SK-N-SH treated with all-trans-retinoic acid at 6 μM for 48 hours (cell line): ENCODE data around the gene SYVN1.
"Not testable (repeated sequence)": the region's sequence is repeated elsewhere in the genome, so short reads cannot be mapped to it uniquely, and the experiment has no call there.

Experiments used
- ATAC-seq: fragments of 200-7000 bp; cut with Tn5 transposase; 3 replicates; pipeline ENCODE4 v1.9.1; 2020; ENCODE audit warnings: mild to moderate bottlenecking, moderate library complexity
- ARNTL ChIP-seq: fragments of 450-650 bp; formaldehyde crosslinking; IDR thresholded peaks from 2 replicates; pipeline ENCODE4 v1.5.0; 2020; ENCODE audit warnings: low read depth, mild to moderate bottlenecking, moderate library complexity, borderline replicate concordance
- BACH2 ChIP-seq: fragments of 250-450 bp; sonication (Bioruptor Pico); IDR thresholded peaks from 2 replicates; pipeline ENCODE4 v1.9.0; 2021; ENCODE audit warnings: mild to moderate bottlenecking, borderline replicate concordance
- CSDC2 ChIP-seq: fragments of 250-450 bp; sonication (Bioruptor Pico); IDR thresholded peaks from 2 replicates; pipeline ENCODE4 v1.5.0; 2020; ENCODE audit warnings: mild to moderate bottlenecking, moderate library complexity
- ESRRG ChIP-seq: fragments of 250-450 bp; sonication (Bioruptor Pico); IDR thresholded peaks from 2 replicates; pipeline ENCODE4 v1.6.1; 2021; ENCODE audit warnings: mild to moderate bottlenecking
- GLIS3 ChIP-seq: fragments of 250-450 bp; sonication (Bioruptor Pico); IDR thresholded peaks from 2 replicates; pipeline ENCODE4 v1.5.0; 2020; ENCODE audit warnings: mild to moderate bottlenecking, moderate library complexity
- ISL1 ChIP-seq: fragments of 250-450 bp; sonication (Bioruptor Pico); IDR thresholded peaks from 2 replicates; pipeline ENCODE4 v2.1.2; 2022; ENCODE audit warnings: mild to moderate bottlenecking, moderate library complexity
- OSR1 ChIP-seq: fragments of 250-450 bp; sonication (Bioruptor Pico); IDR thresholded peaks from 2 replicates; pipeline ENCODE4 v1.8.0; 2022; ENCODE audit warnings: moderate library complexity, mild to moderate bottlenecking, inconsistent platforms
- PPARA ChIP-seq: fragments of 250-450 bp; sonication (Bioruptor Pico); IDR thresholded peaks from 2 replicates; pipeline ENCODE4 v1.5.0; 2020; ENCODE audit warnings: mild to moderate bottlenecking, borderline replicate concordance
- RARB ChIP-seq: fragments of 250-450 bp; sonication (Bioruptor Pico); IDR thresholded peaks from 2 replicates; pipeline ENCODE4 v1.8.0; 2021; ENCODE audit warnings: mild to moderate bottlenecking, moderate library complexity
- SNAI2 ChIP-seq: fragments of 250-450 bp; sonication (Bioruptor Pico); IDR thresholded peaks from 2 replicates; pipeline ENCODE4 v1.5.0; 2020; ENCODE audit warnings: mild to moderate bottlenecking, moderate library complexity
- TCF4 ChIP-seq: fragments of 250-450 bp; sonication (Bioruptor Pico); IDR thresholded peaks from 2 replicates; pipeline ENCODE4 v1.8.0; 2021; ENCODE audit warnings: mild to moderate bottlenecking, moderate library complexity, borderline replicate concordance
- TOX ChIP-seq: fragments of 250-450 bp; sonication (Bioruptor Pico); IDR thresholded peaks from 2 replicates; pipeline ENCODE4 v1.8.0; 2021; ENCODE audit warnings: mild to moderate bottlenecking, moderate library complexity, borderline replicate concordance
- ZC3H10 ChIP-seq: fragments of 250-450 bp; sonication (Bioruptor Pico); IDR thresholded peaks from 2 replicates; pipeline ENCODE4 v1.5.1; 2021; ENCODE audit warnings: mild to moderate bottlenecking, moderate library complexity
- ZFP3 ChIP-seq: fragments of 250-450 bp; sonication (Bioruptor Pico); IDR thresholded peaks from 2 replicates; pipeline ENCODE4 v1.5.0; 2020; ENCODE audit warnings: mild to moderate bottlenecking, moderate library complexity
- ZFP30 ChIP-seq: fragments of 450-650 bp; formaldehyde crosslinking; IDR thresholded peaks from 2 replicates; pipeline ENCODE4 v1.5.0; 2022; ENCODE audit warnings: mild to moderate bottlenecking, moderate library complexity
- ZNF565 ChIP-seq: fragments of 450-650 bp; formaldehyde crosslinking; conservative IDR thresholded peaks from 2 replicates; pipeline ENCODE4 v1.5.0; 2020; ENCODE audit warnings: low read depth, mild to moderate bottlenecking, moderate library complexity
- ZNF70 ChIP-seq: fragments of 450-650 bp; formaldehyde crosslinking; IDR thresholded peaks from 2 replicates; pipeline ENCODE4 v1.5.0; 2020; ENCODE audit warnings: mild to moderate bottlenecking, moderate library complexity
- TF ChIP-seq, protein P1 (sequence below): fragments of 250-450 bp; sonication (Bioruptor Pico); IDR thresholded peaks from 2 replicates; pipeline ENCODE4 v1.5.1; 2021; ENCODE audit warnings: mild to moderate bottlenecking, moderate library complexity
- TF ChIP-seq, protein P2 (sequence below): fragments of 250-450 bp; sonication (Bioruptor Pico); IDR thresholded peaks from 2 replicates; pipeline ENCODE4 v1.5.1; 2020; ENCODE audit warnings: low read depth, mild to moderate bottlenecking, moderate library complexity
- TF ChIP-seq, protein P3 (sequence below): fragments of 250-450 bp; sonication (Bioruptor Pico); IDR thresholded peaks from 2 replicates; pipeline ENCODE4 v1.8.0; 2020; ENCODE audit warnings: mild to moderate bottlenecking, moderate library complexity, borderline replicate concordance
- TF ChIP-seq, protein P4 (sequence below): fragments of 250-450 bp; sonication (Bioruptor Pico); IDR thresholded peaks from 2 replicates; pipeline ENCODE4 v1.5.0; 2020; ENCODE audit warnings: mild to moderate bottlenecking, moderate library complexity
- TF ChIP-seq, protein P5 (sequence below): fragments of 250-450 bp; sonication (Bioruptor Pico); IDR thresholded peaks from 2 replicates; pipeline ENCODE4 v1.8.0; 2021; ENCODE audit warnings: low read depth, mild to moderate bottlenecking, moderate library complexity, borderline replicate concordance

SYVN1 gene

DNA sequence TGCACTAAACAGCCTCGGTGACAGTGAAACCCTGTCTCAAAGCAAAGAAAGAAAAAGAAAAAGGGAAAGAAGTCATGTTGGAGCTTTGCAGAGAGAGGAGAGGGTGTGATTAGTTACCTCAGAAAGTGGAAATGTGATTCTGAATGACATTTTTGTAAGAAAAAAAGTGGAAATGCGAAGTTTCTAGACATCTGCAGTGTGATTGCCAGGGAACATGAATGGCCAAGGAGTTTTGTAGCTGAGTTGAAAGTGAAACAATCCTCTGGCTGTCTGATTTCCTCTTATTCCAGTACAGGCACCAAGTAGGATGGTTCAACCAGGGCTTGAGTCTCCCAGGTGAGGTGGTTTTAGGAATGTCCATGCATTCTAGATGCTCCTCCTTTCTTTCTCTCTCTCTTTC lies 17.8 kb upstream of the SYVN1 start (continued):
- TF ChIP-seq, protein P1, sequence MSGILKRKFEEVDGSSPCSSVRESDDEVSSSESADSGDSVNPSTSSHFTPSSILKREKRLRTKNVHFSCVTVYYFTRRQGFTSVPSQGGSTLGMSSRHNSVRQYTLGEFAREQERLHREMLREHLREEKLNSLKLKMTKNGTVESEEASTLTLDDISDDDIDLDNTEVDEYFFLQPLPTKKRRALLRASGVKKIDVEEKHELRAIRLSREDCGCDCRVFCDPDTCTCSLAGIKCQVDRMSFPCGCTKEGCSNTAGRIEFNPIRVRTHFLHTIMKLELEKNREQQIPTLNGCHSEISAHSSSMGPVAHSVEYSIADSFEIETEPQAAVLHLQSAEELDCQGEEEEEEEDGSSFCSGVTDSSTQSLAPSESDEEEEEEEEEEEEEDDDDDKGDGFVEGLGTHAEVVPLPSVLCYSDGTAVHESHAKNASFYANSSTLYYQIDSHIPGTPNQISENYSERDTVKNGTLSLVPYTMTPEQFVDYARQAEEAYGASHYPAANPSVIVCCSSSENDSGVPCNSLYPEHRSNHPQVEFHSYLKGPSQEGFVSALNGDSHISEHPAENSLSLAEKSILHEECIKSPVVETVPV (CRISPR knock-in tag), result no peak
- no peak for TF ChIP-seq TOX (CRISPR knock-in tag)

DNA sequence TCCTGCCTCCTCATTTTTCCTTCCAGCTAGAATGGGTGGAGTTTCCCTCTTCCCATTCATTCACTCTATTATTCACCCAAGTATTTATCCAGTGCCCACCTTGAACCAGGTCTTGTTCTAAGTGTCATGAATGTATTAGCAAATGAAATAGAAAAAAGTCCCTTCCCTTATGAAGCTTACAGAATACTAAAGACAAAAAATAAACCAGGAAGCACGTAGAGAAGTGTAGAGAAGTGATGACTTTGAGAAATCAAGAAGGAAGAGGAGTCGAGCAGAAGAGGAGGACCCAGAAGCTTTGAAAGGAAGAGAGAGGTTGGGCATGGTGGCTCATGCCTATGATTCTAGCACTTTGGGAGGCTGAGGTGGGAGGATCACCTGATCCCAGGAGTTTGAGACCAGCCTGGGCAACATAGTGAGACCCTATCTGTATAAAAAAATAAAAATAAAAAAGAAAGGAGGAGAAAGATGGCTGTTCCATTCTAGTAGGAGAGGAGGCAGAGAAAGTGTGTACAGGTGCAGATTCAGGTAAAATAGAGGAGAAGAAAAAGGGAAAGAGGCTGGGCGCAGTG lies 17.1 kb upstream of the SYVN1 start:
- TF ChIP-seq ZC3H10 (CRISPR knock-in tag) (no peak), TOX (CRISPR knock-in tag) (no peak), GLIS3 (CRISPR knock-in tag) (no peak), ZFP30 (CRISPR knock-in tag) (no peak), ZNF565 (CRISPR knock-in tag) (no peak), ESRRG (CRISPR knock-in tag) (no peak), RARB (no peak), ZFP3 (CRISPR knock-in tag) (no peak), SNAI2 (no peak), CSDC2 (CRISPR knock-in tag) (no peak), OSR1 (CRISPR knock-in tag) (no peak), ARNTL (CRISPR knock-in tag) (no peak), ZNF70 (no peak), TCF4 (CRISPR knock-in tag) (no peak), ISL1 (no peak)
- TF ChIP-seq, protein P1 (CRISPR knock-in tag), result no peak
- TF ChIP-seq, protein P2, sequence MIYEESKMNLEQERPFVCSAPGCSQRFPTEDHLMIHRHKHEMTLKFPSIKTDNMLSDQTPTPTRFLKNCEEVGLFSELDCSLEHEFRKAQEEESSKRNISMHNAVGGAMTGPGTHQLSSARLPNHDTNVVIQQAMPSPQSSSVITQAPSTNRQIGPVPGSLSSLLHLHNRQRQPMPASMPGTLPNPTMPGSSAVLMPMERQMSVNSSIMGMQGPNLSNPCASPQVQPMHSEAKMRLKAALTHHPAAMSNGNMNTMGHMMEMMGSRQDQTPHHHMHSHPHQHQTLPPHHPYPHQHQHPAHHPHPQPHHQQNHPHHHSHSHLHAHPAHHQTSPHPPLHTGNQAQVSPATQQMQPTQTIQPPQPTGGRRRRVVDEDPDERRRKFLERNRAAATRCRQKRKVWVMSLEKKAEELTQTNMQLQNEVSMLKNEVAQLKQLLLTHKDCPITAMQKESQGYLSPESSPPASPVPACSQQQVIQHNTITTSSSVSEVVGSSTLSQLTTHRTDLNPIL (CRISPR knock-in tag), result no peak
- TF ChIP-seq, all 23 proteins: peak for 0
- no peak for ATAC-seq

DNA sequence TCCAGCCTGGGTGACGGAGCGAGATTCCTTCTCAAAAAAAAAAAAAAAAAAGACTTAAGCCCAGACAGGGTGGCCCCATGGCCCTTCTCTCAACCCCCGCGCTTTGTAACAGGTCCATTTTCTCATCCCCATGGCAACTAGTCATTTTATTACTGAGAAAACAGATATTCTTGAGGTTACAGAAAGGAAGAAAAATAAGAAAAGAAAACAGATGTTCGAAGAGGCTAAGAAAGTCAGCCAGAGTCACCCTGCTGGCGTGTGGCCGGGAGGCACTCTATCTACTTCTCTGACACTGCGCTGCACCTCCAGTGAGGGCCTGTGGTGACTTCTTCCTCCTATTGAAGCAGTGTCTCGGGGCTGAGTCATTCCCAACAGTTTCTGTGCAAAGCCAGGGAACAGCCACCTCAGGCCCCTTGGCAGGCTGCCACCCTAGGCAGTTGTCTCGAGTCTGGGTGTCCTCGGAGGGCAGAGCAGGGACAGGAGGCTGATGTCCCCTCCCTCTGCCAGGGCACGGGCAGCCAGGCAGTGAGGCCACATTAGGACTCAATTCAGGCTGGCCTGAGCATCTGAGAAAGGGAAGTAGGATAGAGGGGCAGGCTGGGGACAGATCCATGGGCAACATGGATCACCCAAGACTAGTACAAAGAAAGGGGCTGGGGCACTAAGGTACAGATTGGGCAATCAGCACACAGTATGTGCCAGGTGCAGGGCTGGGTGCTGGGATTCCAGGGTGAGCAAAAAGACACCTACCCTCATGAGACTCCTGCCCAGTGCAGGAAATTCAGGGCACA lies 16.4 kb upstream of the SYVN1 start:
- ATAC-seq, result peak; percentile 94
- TF ChIP-seq, protein P3, sequence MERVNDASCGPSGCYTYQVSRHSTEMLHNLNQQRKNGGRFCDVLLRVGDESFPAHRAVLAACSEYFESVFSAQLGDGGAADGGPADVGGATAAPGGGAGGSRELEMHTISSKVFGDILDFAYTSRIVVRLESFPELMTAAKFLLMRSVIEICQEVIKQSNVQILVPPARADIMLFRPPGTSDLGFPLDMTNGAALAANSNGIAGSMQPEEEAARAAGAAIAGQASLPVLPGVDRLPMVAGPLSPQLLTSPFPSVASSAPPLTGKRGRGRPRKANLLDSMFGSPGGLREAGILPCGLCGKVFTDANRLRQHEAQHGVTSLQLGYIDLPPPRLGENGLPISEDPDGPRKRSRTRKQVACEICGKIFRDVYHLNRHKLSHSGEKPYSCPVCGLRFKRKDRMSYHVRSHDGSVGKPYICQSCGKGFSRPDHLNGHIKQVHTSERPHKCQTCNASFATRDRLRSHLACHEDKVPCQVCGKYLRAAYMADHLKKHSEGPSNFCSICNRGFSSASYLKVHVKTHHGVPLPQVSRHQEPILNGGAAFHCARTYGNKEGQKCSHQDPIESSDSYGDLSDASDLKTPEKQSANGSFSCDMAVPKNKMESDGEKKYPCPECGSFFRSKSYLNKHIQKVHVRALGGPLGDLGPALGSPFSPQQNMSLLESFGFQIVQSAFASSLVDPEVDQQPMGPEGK (CRISPR knock-in tag), result no peak

DNA sequence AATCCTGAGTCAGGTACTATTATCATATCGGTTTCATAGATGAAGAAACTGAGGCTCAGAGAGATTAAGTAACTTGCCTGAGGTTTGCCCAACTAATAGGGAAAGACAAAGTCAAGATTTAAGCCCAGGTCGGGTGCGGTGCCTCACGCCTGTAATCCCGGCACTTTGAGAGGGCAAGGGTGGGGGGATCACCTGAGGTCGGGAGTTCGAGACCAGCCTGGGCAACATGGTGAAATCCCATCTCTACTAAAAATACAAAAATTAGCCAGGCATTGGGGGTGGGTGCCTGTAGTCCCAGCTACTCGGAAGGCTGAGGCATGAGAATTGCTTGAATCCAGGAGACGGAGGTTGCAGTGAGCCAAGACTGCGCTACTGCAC lies 15.8 kb upstream of the SYVN1 start:
- not testable (repeated sequence) for ATAC-seq

DNA sequence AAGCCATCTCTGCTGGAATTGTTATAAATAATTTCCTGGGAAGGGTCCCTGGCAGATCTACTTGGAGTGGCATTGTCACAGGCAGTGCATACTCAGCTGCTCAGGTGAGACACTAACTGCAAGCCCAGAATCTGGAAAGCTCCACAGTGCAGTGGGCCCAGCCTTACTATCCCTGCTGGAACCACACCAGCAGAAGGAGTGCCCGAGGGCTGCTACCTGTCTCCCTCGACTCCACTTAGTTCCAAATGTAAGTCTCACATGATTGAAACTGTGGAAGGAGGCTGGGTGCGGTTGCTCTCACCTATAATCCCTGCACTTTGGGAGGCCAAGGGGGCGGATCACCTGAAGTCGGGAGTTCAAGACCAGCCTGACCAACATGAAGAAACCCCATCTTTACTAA lies 14.3 kb upstream of the SYVN1 start:
- no peak for ATAC-seq
- TF ChIP-seq, protein P4, sequence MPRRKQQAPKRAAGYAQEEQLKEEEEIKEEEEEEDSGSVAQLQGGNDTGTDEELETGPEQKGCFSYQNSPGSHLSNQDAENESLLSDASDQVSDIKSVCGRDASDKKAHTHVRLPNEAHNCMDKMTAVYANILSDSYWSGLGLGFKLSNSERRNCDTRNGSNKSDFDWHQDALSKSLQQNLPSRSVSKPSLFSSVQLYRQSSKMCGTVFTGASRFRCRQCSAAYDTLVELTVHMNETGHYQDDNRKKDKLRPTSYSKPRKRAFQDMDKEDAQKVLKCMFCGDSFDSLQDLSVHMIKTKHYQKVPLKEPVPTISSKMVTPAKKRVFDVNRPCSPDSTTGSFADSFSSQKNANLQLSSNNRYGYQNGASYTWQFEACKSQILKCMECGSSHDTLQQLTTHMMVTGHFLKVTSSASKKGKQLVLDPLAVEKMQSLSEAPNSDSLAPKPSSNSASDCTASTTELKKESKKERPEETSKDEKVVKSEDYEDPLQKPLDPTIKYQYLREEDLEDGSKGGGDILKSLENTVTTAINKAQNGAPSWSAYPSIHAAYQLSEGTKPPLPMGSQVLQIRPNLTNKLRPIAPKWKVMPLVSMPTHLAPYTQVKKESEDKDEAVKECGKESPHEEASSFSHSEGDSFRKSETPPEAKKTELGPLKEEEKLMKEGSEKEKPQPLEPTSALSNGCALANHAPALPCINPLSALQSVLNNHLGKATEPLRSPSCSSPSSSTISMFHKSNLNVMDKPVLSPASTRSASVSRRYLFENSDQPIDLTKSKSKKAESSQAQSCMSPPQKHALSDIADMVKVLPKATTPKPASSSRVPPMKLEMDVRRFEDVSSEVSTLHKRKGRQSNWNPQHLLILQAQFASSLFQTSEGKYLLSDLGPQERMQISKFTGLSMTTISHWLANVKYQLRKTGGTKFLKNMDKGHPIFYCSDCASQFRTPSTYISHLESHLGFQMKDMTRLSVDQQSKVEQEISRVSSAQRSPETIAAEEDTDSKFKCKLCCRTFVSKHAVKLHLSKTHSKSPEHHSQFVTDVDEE (CRISPR knock-in tag), result no peak
- TF ChIP-seq CSDC2 (CRISPR knock-in tag), result no peak
- TF ChIP-seq PPARA (CRISPR knock-in tag), result no peak
- no peak for TF ChIP-seq BACH2 (CRISPR knock-in tag)
- TF ChIP-seq ARNTL (CRISPR knock-in tag), result no peak
- TF ChIP-seq ESRRG (CRISPR knock-in tag), result no peak
- no peak for TF ChIP-seq ISL1
- no peak for TF ChIP-seq ZFP30 (CRISPR knock-in tag)
- TF ChIP-seq, protein P5, sequence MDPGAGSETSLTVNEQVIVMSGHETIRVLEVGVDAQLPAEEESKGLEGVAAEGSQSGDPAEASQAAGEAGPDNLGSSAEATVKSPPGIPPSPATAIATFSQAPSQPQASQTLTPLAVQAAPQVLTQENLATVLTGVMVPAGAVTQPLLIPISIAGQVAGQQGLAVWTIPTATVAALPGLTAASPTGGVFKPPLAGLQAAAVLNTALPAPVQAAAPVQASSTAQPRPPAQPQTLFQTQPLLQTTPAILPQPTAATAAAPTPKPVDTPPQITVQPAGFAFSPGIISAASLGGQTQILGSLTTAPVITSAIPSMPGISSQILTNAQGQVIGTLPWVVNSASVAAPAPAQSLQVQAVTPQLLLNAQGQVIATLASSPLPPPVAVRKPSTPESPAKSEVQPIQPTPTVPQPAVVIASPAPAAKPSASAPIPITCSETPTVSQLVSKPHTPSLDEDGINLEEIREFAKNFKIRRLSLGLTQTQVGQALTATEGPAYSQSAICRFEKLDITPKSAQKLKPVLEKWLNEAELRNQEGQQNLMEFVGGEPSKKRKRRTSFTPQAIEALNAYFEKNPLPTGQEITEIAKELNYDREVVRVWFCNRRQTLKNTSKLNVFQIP, result no peak
- TF ChIP-seq TCF4 (CRISPR knock-in tag), result no peak
- no peak for TF ChIP-seq ZNF565 (CRISPR knock-in tag)
- TF ChIP-seq, protein P2 (CRISPR knock-in tag), result no peak
